Calu3 (cell line): ENCODE measurements around the gene UAP1. TPM values are rescaled to one million over a fixed set of nuclear protein-coding genes. Genes with fewer than 3 reads are reported as not detected.

Experiments used
- BruUV-seq: library from RNA; stranded (reverse); fragments of 400-500 nt; replicated peaks from 2 replicates; lab custom pipeline; 2021; lab: Mats Ljungman, UMichigan
- CTCF ChIA-PET: fragments of 300-600 bp; sonication (Branson Sonifier 250); formaldehyde crosslinking; loops from one replicate; lab custom pipeline; 2022; ENCODE audit warnings: antibody characterized with exemption; lab: Charles Lee
- DNase-seq: peaks from one replicate; pipeline ENCODE4 v3.0.0; 2022
- H3K27ac Mint-ChIP-seq: one replicate; pipeline ENCODE4 v1.8.0; 2022; ENCODE audit warnings: mixed read lengths; ENCODE audit not compliant: unreplicated experiment
- H3K27me3 Mint-ChIP-seq: one replicate; pipeline ENCODE4 v1.8.0; 2022; ENCODE audit warnings: mixed read lengths; ENCODE audit not compliant: unreplicated experiment
- H3K36me3 Mint-ChIP-seq: one replicate; pipeline ENCODE4 v1.8.0; 2022; ENCODE audit warnings: mild to moderate bottlenecking, moderate library complexity, mixed read lengths; ENCODE audit not compliant: insufficient read depth, unreplicated experiment
- H3K4me1 Mint-ChIP-seq: one replicate; pipeline ENCODE4 v1.8.0; 2022; ENCODE audit warnings: mild to moderate bottlenecking, low read depth, mixed read lengths; ENCODE audit not compliant: unreplicated experiment
- H3K4me3 Mint-ChIP-seq: one replicate; pipeline ENCODE4 v1.8.0; 2022; ENCODE audit warnings: mild to moderate bottlenecking, low read depth, moderate library complexity, mixed read lengths; ENCODE audit not compliant: unreplicated experiment
- H3K9me3 Mint-ChIP-seq: one replicate; pipeline ENCODE4 v1.8.0; 2022; ENCODE audit warnings: low read depth, mixed read lengths; ENCODE audit not compliant: unreplicated experiment
- CTCF ChIP-seq: fragments of 200-600 bp; IDR thresholded peaks from one replicate; pipeline ENCODE4 v1.8.0; 2022; ENCODE audit warnings: antibody characterized with exemption; ENCODE audit not compliant: unreplicated experiment
- intact Hi-C: fragments of 100-400 bp; cut with micrococcal nuclease; formaldehyde crosslinking; loops from one replicate; pipeline ENCODE4 v1.10.0; 2022; ENCODE audit not compliant: unreplicated experiment
- total RNA-seq: library from RNA; stranded (reverse); gene quantifications from 2 replicates; pipeline ENCODE4 v1.2.3, GENCODE V29; 2022

UAP1 gene
- total RNA-seq, 1 experiment from 2014 or later, result 47.2 TPM

DNA sequence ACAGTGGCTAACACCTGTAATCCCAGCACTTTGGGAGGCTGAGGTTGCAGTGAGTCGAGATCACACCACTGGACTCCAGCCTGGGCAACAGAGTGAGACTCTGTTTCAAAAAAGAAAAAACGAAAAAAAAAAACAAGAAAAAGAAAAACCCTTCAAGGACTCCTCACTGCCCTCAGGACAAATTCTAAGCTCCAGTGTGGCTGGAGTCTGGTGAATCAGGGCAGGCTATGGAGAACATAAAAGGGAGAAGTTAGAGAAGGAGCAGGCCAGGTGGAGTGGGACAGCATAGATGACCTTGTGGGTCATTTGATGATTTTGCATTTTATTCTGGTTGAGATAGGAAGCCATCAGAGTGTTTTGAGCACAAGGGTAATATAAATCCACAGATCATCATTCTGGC, 12.5 kb upstream of the UAP1 start:
- CTCF ChIA-PET, result no interaction called here
- no TSS peak for BruUV-seq
- Mint-ChIP-seq H3K4me1 (no peaks in the 10 kb centered on the region), H3K27me3 (no peaks in the 10 kb centered on the region), H3K36me3 (no peaks in the 10 kb centered on the region), H3K9me3 (no peaks in the 10 kb centered on the region), H3K27ac (no peak overlapping the region), H3K4me3 (no peak overlapping the region)
- no peak for DNase-seq
- TF ChIP-seq CTCF, result no peak
- intact Hi-C loops, result no loop called here

GRCh38 chr1:162550925-162551324, 10.6 kb upstream of the UAP1 start:
- no TSS peak for BruUV-seq
- Mint-ChIP-seq H3K4me1 (no peaks in the 10 kb centered on the region), H3K27ac (no peak overlapping the region), H3K36me3 (no peaks in the 10 kb centered on the region), H3K9me3 (no peaks in the 10 kb centered on the region), H3K4me3 (no peak overlapping the region), H3K27me3 (no peaks in the 10 kb centered on the region)
- no peak for DNase-seq
- intact Hi-C loops, result no loop called here
- CTCF ChIA-PET, result no interaction called here
- no peak for TF ChIP-seq CTCF

GRCh38 chr1:162551969-162552683, 9.4 kb upstream of the UAP1 start:
- CTCF ChIA-PET, result interaction anchor here (0.7 kb wide), 2 partner anchors 11 to 184 kb away, joined by 3 to 5 read pairs; no protein-coding TSS in a partner anchor
- no peak for TF ChIP-seq CTCF

DNA sequence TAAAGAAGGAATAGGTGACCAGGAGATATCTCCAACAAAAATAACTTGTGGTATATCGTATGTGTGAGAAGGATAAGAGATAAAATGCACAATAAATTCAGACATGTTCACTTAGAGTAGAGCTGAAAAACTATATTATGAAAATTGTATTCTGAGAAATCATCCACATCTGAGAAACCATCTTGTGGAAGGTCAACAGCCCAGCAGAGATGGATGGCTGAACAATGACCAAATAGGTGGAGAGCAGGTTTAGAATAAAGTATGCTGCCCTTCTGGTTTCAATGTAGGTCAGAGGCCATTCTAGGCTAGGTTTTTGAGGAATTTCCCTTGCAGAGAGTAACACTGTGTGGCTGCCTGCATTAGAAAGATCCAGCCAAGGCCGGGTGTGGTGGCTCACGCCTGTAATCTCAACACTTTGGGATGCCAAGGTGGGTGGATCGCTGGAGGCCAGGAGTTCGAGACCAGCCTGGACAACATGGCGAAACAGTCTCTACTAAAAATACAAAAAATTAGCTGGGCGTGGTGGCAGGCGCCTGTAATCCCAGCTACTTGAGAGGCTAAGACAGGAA, 8.8 kb upstream of the UAP1 start:
- Mint-ChIP-seq H3K27ac (no peak overlapping the region), H3K9me3 (no peaks in the 10 kb centered on the region), H3K27me3 (no peaks in the 10 kb centered on the region), H3K4me1 (no peaks in the 10 kb centered on the region), H3K4me3 (no peak overlapping the region), H3K36me3 (no peaks in the 10 kb centered on the region)
- intact Hi-C loops, result no loop called here
- DNase-seq, result no peak
- no peak for TF ChIP-seq CTCF
- CTCF ChIA-PET, result interaction anchor here (0.6 kb wide), 1 partner anchor 55 kb away, joined by 4 read pairs; no protein-coding TSS in a partner anchor
- BruUV-seq, result no TSS peak

More at GRCh38 chr1:162551969-162552683, 9.4 kb upstream of the UAP1 start:
- BruUV-seq, result no TSS peak
- Mint-ChIP-seq H3K27me3 (no peaks in the 10 kb centered on the region), H3K27ac (no peak overlapping the region), H3K4me3 (no peak overlapping the region), H3K36me3 (no peaks in the 10 kb centered on the region), H3K9me3 (no peaks in the 10 kb centered on the region), H3K4me1 (no peaks in the 10 kb centered on the region)
- intact Hi-C loops, result no loop called here
- no peak for DNase-seq
